H9 (cell line): ENCODE data around the gene IL36G. TPM values are rescaled to one million over a fixed set of nuclear protein-coding genes. Genes with fewer than 3 reads are reported as not detected.

Experiments
- DNase-seq: peaks from one replicate; pipeline ENCODE4 v3.0.0-alpha.2; 2017
- H2AFZ ChIP-seq: one replicate; pipeline ENCODE4 v1.6.1; 2013; ENCODE audit warnings: mild to moderate bottlenecking, low read length, control low read depth, moderate library complexity
- H2AK5ac ChIP-seq: 2 replicates; pipeline ENCODE4 v1.6.1; 2013; ENCODE audit warnings: low read length, control low read depth, mixed read lengths; ENCODE audit not compliant: insufficient read length
- H2BK120ac ChIP-seq: one replicate; pipeline ENCODE4 v1.6.1; 2013; ENCODE audit warnings: low read depth, mild to moderate bottlenecking, low read length, control low read depth, inconsistent platforms; ENCODE audit not compliant: poor library complexity, severe bottlenecking
- H2BK12ac ChIP-seq: 2 replicates; pipeline ENCODE4 v1.6.1; 2013; ENCODE audit warnings: low read length, control low read depth, mixed read lengths, low read depth; ENCODE audit not compliant: insufficient read length
- H2BK15ac ChIP-seq: 2 replicates; pipeline ENCODE4 v1.6.1; 2013; ENCODE audit warnings: low read depth, low read length, control low read depth
- H2BK20ac ChIP-seq: one replicate; pipeline ENCODE4 v1.6.1; 2013; ENCODE audit warnings: low read depth, mild to moderate bottlenecking, low read length, control low read depth, inconsistent platforms; ENCODE audit not compliant: poor library complexity, severe bottlenecking
- H2BK5ac ChIP-seq: 2 replicates; pipeline ENCODE4 v1.6.1; 2013; ENCODE audit warnings: low read length, control low read depth, mixed read lengths; ENCODE audit not compliant: insufficient read length
- H3K14ac ChIP-seq: 2 replicates; pipeline ENCODE4 v1.6.1; 2013; ENCODE audit warnings: low read length, control low read depth; ENCODE audit not compliant: insufficient read depth
- H3K18ac ChIP-seq: 2 replicates; pipeline ENCODE4 v1.6.1; 2013; ENCODE audit warnings: low read depth, mild to moderate bottlenecking, mixed read lengths, low read length, control low read depth; ENCODE audit not compliant: insufficient read length
- H3K23ac ChIP-seq: 2 replicates; pipeline ENCODE4 v1.6.1; 2013; ENCODE audit warnings: low read length, control low read depth, mixed read lengths, low read depth; ENCODE audit not compliant: insufficient read length
- H3K23me2 ChIP-seq: 2 replicates; pipeline ENCODE4 v1.6.1; 2013; ENCODE audit warnings: low read depth, mild to moderate bottlenecking, mixed read lengths, low read length, control low read depth; ENCODE audit not compliant: insufficient read length, poor library complexity, severe bottlenecking
- H3K27ac ChIP-seq: 2 replicates; pipeline ENCODE4 v1.5.1; 2013; ENCODE audit warnings: low read length, control low read depth, mixed read lengths, low read depth; ENCODE audit not compliant: insufficient read length
- H3K27me3 ChIP-seq: 2 replicates; pipeline ENCODE4 v1.6.1; 2013; ENCODE audit warnings: low read length, control low read depth, inconsistent platforms; ENCODE audit not compliant: insufficient read depth
- H3K4ac ChIP-seq: 2 replicates; pipeline ENCODE4 v1.6.1; 2013; ENCODE audit warnings: low read depth, mild to moderate bottlenecking, control low read depth, inconsistent platforms, low read length, moderate library complexity
- H3K4me1 ChIP-seq: 2 replicates; pipeline ENCODE4 v1.6.1; 2013; ENCODE audit warnings: low read length, control low read depth, inconsistent platforms; ENCODE audit not compliant: insufficient read depth
- H3K4me2 ChIP-seq: 2 replicates; pipeline ENCODE4 v1.6.1; 2013; ENCODE audit warnings: low read length, control low read depth, mixed read lengths; ENCODE audit not compliant: insufficient read length, insufficient read depth
- H3K56ac ChIP-seq: 2 replicates; pipeline ENCODE4 v1.6.1; 2013; ENCODE audit warnings: low read depth, mild to moderate bottlenecking, mixed read lengths, low read length, control low read depth; ENCODE audit not compliant: insufficient read length
- H3K79me1 ChIP-seq: 2 replicates; pipeline ENCODE4 v1.6.1; 2013; ENCODE audit warnings: low read depth, mild to moderate bottlenecking, moderate library complexity, low read length, control low read depth, inconsistent platforms; ENCODE audit not compliant: insufficient read depth, poor library complexity, severe bottlenecking
- H3K79me2 ChIP-seq: 2 replicates; pipeline ENCODE4 v1.6.1; 2013; ENCODE audit warnings: low read length, control low read depth, inconsistent platforms; ENCODE audit not compliant: insufficient read depth
- H3K9ac ChIP-seq: 2 replicates; pipeline ENCODE4 v1.6.1; 2013; ENCODE audit warnings: low read length, control low read depth, mixed read lengths; ENCODE audit not compliant: insufficient read length; ENCODE audit errors: extremely low read depth
- H3K9me3 ChIP-seq: one replicate; pipeline ENCODE4 v1.6.1; 2013; ENCODE audit warnings: low read depth, low read length, inconsistent platforms; ENCODE audit not compliant: control insufficient read depth
- H3T11ph ChIP-seq: one replicate; pipeline ENCODE4 v1.6.1; 2013; ENCODE audit warnings: mild to moderate bottlenecking, low read length, control low read depth, inconsistent platforms
- H4K20me1 ChIP-seq: one replicate; pipeline ENCODE4 v1.6.1; 2013; ENCODE audit not compliant: control insufficient read depth, insufficient read length, insufficient read depth
- H4K5ac ChIP-seq: 2 replicates; pipeline ENCODE4 v1.6.1; 2013; ENCODE audit warnings: low read depth, mild to moderate bottlenecking, mixed read lengths, low read length, control low read depth; ENCODE audit not compliant: insufficient read length
- H4K8ac ChIP-seq: replicated peaks from 2 replicates; pipeline ENCODE4 v1.6.1; 2013; ENCODE audit warnings: low read length, control low read depth, mixed read lengths, low read depth; ENCODE audit not compliant: insufficient read length
- H4K91ac ChIP-seq: 2 replicates; pipeline ENCODE4 v1.6.1; 2013; ENCODE audit warnings: low read depth, mild to moderate bottlenecking, moderate library complexity, mixed read lengths, low read length, control low read depth; ENCODE audit not compliant: insufficient read length
- H3K27ac Mint-ChIP-seq, 3 experiments: 2 replicates in 2 of 3; 3 replicates in 1 of 3; pipeline ENCODE4 v1.8.0; 2020 to 2021; ENCODE audit warnings: mixed read lengths in 3 of 3, mild to moderate bottlenecking in 1 of 3, moderate library complexity in 1 of 3
- H3K27me3 Mint-ChIP-seq: 2 replicates; pipeline ENCODE4 v1.8.0; 2021; ENCODE audit warnings: low read depth, mild to moderate bottlenecking, moderate library complexity, mixed read lengths
- H3K36me3 Mint-ChIP-seq, 3 experiments: 2 replicates in 2 of 3; 3 replicates in 1 of 3; pipeline ENCODE4 v1.8.0; 2020 to 2021; ENCODE audit warnings: low read depth in 3 of 3, mixed read lengths in 3 of 3; ENCODE audit not compliant: insufficient read depth in 1 of 3
- H3K4me1 Mint-ChIP-seq, 2 experiments: 2 replicates each; pipeline ENCODE4 v1.8.0; 2020; ENCODE audit warnings: mixed read lengths in 2 of 2
- H3K4me3 Mint-ChIP-seq, 2 experiments: 2 replicates in 1 of 2; 3 replicates in 1 of 2; pipeline ENCODE4 v1.8.0; 2020 to 2021; ENCODE audit warnings: mild to moderate bottlenecking in 2 of 2, mixed read lengths in 2 of 2, moderate library complexity in 1 of 2
- H3K9me3 Mint-ChIP-seq, 2 experiments: 2 replicates in 1 of 2; 3 replicates in 1 of 2; pipeline ENCODE4 v1.8.0; 2020; ENCODE audit warnings: mild to moderate bottlenecking in 2 of 2, mixed read lengths in 2 of 2, moderate library complexity in 1 of 2
- CTCF ChIP-seq: fragments of 200-600 bp; sonication (generic); conservative IDR thresholded peaks from 3 replicates; pipeline ENCODE4 v1.8.0; 2021; ENCODE audit warnings: antibody characterized with exemption, mild to moderate bottlenecking
- WGBS: extraction: QIAGEN DNeasy Blood & Tissue Kit; methylation state at CpG from one replicate; pipeline ENCODE4 v1.1.7; 2013; ENCODE audit warnings: missing lambda C conversion rate, low lambda C conversion rate, mixed read lengths; ENCODE audit not compliant: insufficient read length; ENCODE audit errors: extremely low coverage; 5-methylcytosine and 5-hydroxymethylcytosine counted together
- total RNA-seq: library from RNA; stranded (reverse); gene quantifications from 2 replicates; pipeline ENCODE4 v1.2.1, GENCODE V29; 2021

Gene IL36G
- total RNA-seq, 1 experiment from 2014 or later = not detected

- Histone ChIP-seq H2BK20ac (no peak overlapping the region), H3K27ac (no peak overlapping the region), H2AK5ac (no peak overlapping the region), H3K23ac (no peak overlapping the region), H3K79me2 (no peaks in the 10 kb centered on the region), H3K27me3 (peaks cover 2% of the 10 kb centered on the region; the same call in 1 of the 2 replicates), H3K79me1 (no peaks in the 10 kb centered on the region), H3K14ac (no peak overlapping the region), H3K9ac (no peak overlapping the region), H3K4me2 (no peak overlapping the region), H4K91ac (no peak overlapping the region), H3K23me2 (no peaks in the 10 kb centered on the region), H4K8ac (no peak overlapping the region), H2AFZ (no peak overlapping the region), H3T11ph (no peak overlapping the region), H3K4ac (no peak overlapping the region), H2BK5ac (no peak overlapping the region), H3K4me1 (no peaks in the 10 kb centered on the region), H2BK120ac (no peak overlapping the region), H2BK15ac (no peak overlapping the region), H2BK12ac (no peak overlapping the region), H4K5ac (no peak overlapping the region), H3K9me3 (no peaks in the 10 kb centered on the region), H4K20me1 (no peaks in the 10 kb centered on the region), H3K18ac (no peak overlapping the region), H3K56ac (no peak overlapping the region)
- DNase-seq = no peak
- no peaks in the 10 kb centered on the region for H3K36me3 Mint-ChIP-seq
- peaks cover 18% of the 10 kb centered on the region for H3K27me3 Mint-ChIP-seq
- WGBS = no CpG with 5 or more reads among the region's 5 CpGs
- no peak overlapping the region for H3K4me3 Mint-ChIP-seq
- H3K27ac Mint-ChIP-seq = no peak overlapping the region
- TF ChIP-seq CTCF = no peak
- peaks cover 4 to 5% of the 10 kb centered on the region in 2 experiments; a peak in 1 of 4 replicates for H3K4me1 Mint-ChIP-seq
- no peaks in the 10 kb centered on the region for H3K9me3 Mint-ChIP-seq
These were observed 38.9 kb upstream of the IL36G start for GRCh38 chr2:112938904-112939303.
